Measurements from ENCODE around the gene GUCY1B1.

DNA sequence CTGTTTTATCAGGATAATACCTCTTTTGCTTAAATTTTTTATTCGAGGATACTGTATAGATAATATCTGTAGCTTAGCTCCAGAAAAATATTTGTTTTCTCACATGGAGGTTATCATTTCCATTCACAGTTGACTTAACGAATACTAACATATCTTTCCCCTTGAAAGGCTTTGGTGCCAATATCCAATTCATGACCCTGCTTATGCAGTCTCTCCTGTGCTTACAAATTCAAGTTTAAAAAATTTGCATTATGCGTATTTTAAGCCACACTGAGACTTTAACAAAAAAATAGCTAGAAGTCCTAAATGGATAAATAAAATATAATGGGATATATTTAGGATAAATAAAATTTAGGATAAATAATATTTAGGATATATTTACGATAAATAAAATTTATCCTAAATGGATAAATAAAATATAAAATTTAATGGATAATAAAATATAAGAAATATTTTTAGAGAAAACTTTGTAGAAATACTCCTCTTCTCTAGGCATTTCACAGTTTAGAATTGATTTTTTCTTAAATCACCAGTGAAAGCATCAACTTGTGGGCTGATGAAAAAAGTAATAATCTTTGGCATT, 22.5 kb downstream of the GUCY1B1 start:
- no peak for TF ChIP-seq POLR2A (IDR thresholded peaks at IDR 0.05)
- TF ChIP-seq, protein P1, sequence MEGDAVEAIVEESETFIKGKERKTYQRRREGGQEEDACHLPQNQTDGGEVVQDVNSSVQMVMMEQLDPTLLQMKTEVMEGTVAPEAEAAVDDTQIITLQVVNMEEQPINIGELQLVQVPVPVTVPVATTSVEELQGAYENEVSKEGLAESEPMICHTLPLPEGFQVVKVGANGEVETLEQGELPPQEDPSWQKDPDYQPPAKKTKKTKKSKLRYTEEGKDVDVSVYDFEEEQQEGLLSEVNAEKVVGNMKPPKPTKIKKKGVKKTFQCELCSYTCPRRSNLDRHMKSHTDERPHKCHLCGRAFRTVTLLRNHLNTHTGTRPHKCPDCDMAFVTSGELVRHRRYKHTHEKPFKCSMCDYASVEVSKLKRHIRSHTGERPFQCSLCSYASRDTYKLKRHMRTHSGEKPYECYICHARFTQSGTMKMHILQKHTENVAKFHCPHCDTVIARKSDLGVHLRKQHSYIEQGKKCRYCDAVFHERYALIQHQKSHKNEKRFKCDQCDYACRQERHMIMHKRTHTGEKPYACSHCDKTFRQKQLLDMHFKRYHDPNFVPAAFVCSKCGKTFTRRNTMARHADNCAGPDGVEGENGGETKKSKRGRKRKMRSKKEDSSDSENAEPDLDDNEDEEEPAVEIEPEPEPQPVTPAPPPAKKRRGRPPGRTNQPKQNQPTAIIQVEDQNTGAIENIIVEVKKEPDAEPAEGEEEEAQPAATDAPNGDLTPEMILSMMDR (IDR thresholded peaks at IDR 0.05), result no peak

Data from testis (tissue), 2 donors.